ENCODE results near the gene CCDC82.

Gene CCDC82

GRCh38 chr11:96303064-96303463 lies 86.6 kb downstream of the CCDC82 start:
- FAIRE-seq (no peak), DNase-seq (ENCODE audit: insufficient read length) (no peak)
- TF ChIP-seq POLR2AphosphoS5 (IDR thresholded peaks at IDR 0.05; ENCODE audit: low read depth, low read length) (no peak), TAF1 (IDR thresholded peaks at IDR 0.05; ENCODE audit: borderline replicate concordance, low read depth, low read length) (no peak), POLR2A (IDR thresholded peaks at IDR 0.05; ENCODE audit: low read depth, low read length) (no peak)

All from GM12892 (cell line).